K562 (cell line): ENCODE data around the gene VPS50. TPM values are rescaled to one million over a fixed set of nuclear protein-coding genes. Genes with fewer than 3 reads are reported as not detected.

Source experiments
- BRF2 ChIP-seq: IDR thresholded peaks from 3 replicates; pipeline ENCODE4 v1.6.1; 2011; ENCODE audit warnings: borderline replicate concordance, mild to moderate bottlenecking; ENCODE audit not compliant: insufficient read length, insufficient read depth
- CLOCK ChIP-seq: fragments of 250-450 bp; sonication (Bioruptor Pico); IDR thresholded peaks from 2 replicates; pipeline ENCODE4 v1.4.0; 2020; ENCODE audit warnings: mild to moderate bottlenecking, moderate library complexity, borderline replicate concordance
- ETS1 ChIP-seq: conservative IDR thresholded peaks from 2 replicates; pipeline ENCODE4 v1.6.1; 2011; ENCODE audit warnings: low read depth, mild to moderate bottlenecking, low read length; ENCODE audit not compliant: control insufficient read depth
- GTF3C2 ChIP-seq: IDR thresholded peaks from 3 replicates; pipeline ENCODE4 v1.6.1; 2011; ENCODE audit warnings: borderline replicate concordance, mild to moderate bottlenecking, moderate library complexity; ENCODE audit not compliant: insufficient read length; ENCODE audit errors: extremely low read depth
- HDAC6 ChIP-seq: IDR thresholded peaks from 2 replicates; pipeline ENCODE4 v1.6.1; 2012; ENCODE audit warnings: low read depth, mild to moderate bottlenecking, control low read depth, inconsistent platforms, low read length, moderate library complexity
- RBM39 ChIP-seq: fragments of 200-400 bp; formaldehyde crosslinking; optimal IDR thresholded peaks from 2 replicates; pipeline ENCODE3; 2018; ENCODE audit warnings: low read depth, low read length
- SMARCC2 ChIP-seq: fragments of 450-650 bp; IDR thresholded peaks from 2 replicates; pipeline ENCODE4 v1.6.1; 2017; ENCODE audit warnings: antibody characterized with exemption, moderate library complexity, mild to moderate bottlenecking, low read depth
- TBL1XR1 ChIP-seq, 2 experiments: IDR thresholded peaks; 2 replicates each; pipeline ENCODE4 v1.6.1; 2012; ENCODE audit warnings: improper control_type of control experiment in 2 of 2, low read length in 2 of 2, mild to moderate bottlenecking in 1 of 2
- ZNF146 ChIP-seq: IDR thresholded peaks from one replicate; pipeline ENCODE4 v1.6.1; 2018; ENCODE audit warnings: missing compliant biosample characterization; ENCODE audit not compliant: unreplicated experiment
- polyA plus RNA-seq, 8 experiments: library from polyadenylated mRNA; depleted of rRNA in 4 of 8; stranded (reverse) in 5 of 8; unstranded in 3 of 8; fragments of >200 nt; fragmentation: Nextera tagmentation in 2 of 8; fragmentation: Illumina TruSeq in 1 of 8; extraction: Ambion mirVana in 2 of 8; extraction: Trizol in 1 of 8; gene quantifications; 2 replicates each; pipeline versions ENCODE4 v1.2.1 to v1.2.3, GENCODE V29; 2011 to 2014; ENCODE audit warnings: inconsistent platforms in 1 of 8, missing spikeins in 1 of 8
- total RNA-seq, 7 experiments: library from RNA; depleted of rRNA in 6 of 7; stranded (reverse); fragments of >200 nt in 6 of 7; fragmentation: Illumina TruSeq in 2 of 7; extraction: Trizol in 2 of 7; gene quantifications; 2 replicates each; pipeline versions ENCODE4 v1.2.1 to v1.2.3, GENCODE V29; 2011 to 2021; ENCODE audit warnings: low replicate concordance in 1 of 7

VPS50 gene
- total and polyA plus RNA-seq, 9 of the 15 experiments (the other 6 are each of a cell fraction or from before 2014, with no cell fraction given): 10.5 to 29.4 (median 15.8) TPM

GRCh38 chr7:93307943-93308342 is 75.8 kb downstream of the VPS50 start (continued):
- TF ChIP-seq ZNF146 (CRISPR knock-in tag) (no peak), HDAC6 (no peak), SMARCC2 (no peak), GTF3C2 (no peak), RBM39 (no peak), TBL1XR1 (IDR thresholded peaks at IDR 0.05; ENCODE audit: low read length in 2 of 2) (no peak), CLOCK (CRISPR knock-in tag) (no peak), ETS1 (no peak), BRF2 (no peak)
